PC-9 (cell line): ENCODE results near the gene DNAJC7.

ENCODE experiments used
- CTCF ChIP-seq: fragments of 200-600 bp; sonication (generic); conservative IDR thresholded peaks from 2 replicates; pipeline ENCODE4 v1.6.1; 2017; ENCODE audit warnings: mixed run types, antibody characterized with exemption, mild to moderate bottlenecking, moderate library complexity
- EZH2 ChIP-seq: fragments of 200-600 bp; sonication (generic); IDR thresholded peaks from 2 replicates; pipeline ENCODE4 v1.8.0; 2017; ENCODE audit warnings: antibody characterized with exemption, low read depth

- TF ChIP-seq CTCF (no peak), EZH2 (no peak)
Measured at GRCh38 chr17:42056635-42057034, 39.4 kb upstream of the DNAJC7 start.
